NCI-H524 treated with DMSO at 0.1 percent for 48 hours (cell line): Measurements from ENCODE around the gene TMPRSS3.

ENCODE experiments used
- DNase-seq: peaks from one replicate; lab custom pipeline; 2025; lab: John Stamatoyannopoulos, UW

TMPRSS3 gene

DNA sequence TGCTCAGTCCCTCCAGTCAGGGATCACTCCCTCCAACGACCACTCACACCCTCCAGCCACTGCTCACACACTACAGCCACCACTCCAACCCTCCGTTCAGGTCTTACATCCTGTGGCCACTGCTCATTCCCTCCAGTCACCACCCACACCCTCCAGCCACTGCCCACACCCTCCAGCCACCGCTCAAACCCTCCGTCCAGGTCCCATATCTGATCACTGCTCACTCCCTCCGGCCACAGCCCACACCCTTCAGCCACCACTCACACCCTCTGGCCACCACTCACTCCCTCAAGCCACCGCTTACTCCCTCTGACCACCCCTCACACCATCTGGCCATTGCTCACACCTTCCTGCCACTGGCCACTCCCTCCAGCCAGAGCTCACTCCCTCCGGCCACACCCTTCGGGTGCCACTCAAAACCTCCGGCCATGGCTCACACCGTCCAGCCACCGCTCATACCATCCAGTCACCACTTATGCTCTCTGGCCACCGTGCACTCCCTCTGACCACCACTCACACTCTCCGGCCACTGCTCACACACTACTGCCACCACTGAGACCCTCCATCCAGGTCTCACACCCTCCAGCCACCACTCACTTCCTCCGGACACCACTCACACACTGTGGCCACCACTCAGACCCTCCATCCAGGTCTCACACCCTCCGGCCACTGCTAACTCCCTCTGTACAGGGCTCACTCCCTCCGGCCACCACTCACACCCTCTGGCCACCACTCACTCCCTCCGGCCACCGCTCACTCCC is 24.8 kb downstream of the TMPRSS3 start:
- no peak for DNase-seq

GRCh38 chr21:42369821-42370220 is 26.0 kb downstream of the TMPRSS3 start:
- DNase-seq, result no peak

GRCh38 chr21:42367367-42368165 is 28.3 kb downstream of the TMPRSS3 start:
- DNase-seq, result no peak

DNA sequence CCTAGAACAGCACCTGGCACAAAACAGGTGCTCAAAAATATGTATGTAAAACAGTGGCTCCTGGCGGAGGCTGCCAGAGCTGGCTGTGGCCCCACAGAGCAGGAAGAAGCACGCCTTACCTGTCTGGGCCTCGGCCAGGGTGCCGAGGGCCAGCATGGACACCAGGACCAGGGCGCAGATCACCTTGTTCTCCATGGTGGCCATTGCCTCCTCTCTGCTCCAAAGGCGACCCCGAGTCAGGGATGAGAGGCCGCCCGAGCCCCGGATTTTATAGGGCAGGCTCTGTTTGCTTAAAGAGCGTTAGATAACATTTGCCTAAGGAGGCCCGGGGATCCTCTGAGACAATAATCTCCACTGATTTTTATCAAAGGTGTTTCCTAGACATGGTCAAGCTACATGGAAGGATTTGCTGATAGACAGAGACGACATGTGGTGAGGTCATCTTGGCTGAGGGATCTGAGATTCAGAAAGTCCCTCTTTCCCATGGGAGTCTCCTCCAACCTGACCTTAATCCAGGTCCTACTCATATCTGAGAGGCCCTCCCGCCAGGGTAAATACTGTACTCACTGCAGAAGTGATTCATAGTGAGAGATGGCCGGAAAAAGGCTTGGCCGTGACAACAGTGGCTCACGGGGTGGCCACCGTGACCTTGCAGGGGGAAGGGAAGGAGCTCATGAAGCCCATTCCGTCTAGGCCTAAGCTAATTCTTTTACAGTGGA is 29.4 kb downstream of the TMPRSS3 start, which contains the start of gene TFF1:
TFF1 (minus strand) TSS at position 244 of the 719 bp plus-strand sequence; CDS start at position 204, 40 bp downstream.
- no peak for DNase-seq

DNA sequence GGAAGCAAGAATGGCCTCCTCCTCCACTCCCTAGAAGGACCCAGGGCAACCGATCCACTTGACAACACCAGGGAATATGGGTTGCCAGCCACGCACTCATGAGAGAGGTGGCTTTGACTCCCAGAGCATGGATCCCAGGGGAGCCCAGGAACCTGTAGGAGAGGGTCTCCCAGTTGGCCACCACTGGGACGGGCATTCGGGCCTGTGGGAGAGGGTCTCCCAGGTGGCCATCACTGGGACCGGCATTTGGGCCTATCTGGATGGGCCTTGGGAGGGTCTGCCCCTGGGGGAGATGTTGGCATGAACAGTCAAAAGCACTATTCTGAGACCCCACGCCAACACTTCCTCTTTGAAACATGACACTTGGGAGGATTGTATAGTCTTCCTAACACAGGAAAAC is 30.1 kb downstream of the TMPRSS3 start:
- no peak for DNase-seq

- no peak for DNase-seq
Measured at GRCh38 chr21:42364304-42364865, 31.5 kb downstream of the TMPRSS3 start.

DNA sequence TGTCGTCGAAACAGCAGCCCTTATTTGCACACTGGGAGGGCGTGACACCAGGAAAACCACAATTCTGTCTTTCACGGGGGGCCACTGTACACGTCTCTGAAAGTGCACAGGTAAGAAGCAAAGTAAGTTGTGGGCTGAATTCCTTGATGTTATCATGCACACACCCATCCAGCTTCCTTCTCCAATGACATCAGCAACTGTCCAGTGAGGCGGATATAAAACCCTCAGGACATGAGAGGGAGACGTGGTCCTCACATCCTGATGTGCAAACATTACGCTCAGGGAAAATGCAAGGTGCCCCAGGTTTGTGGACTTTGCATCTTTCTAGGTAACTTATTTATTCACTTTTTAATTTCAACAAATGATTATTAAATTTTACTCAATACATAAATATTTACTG is 32.5 kb downstream of the TMPRSS3 start:
- DNase-seq, result no peak

DNA sequence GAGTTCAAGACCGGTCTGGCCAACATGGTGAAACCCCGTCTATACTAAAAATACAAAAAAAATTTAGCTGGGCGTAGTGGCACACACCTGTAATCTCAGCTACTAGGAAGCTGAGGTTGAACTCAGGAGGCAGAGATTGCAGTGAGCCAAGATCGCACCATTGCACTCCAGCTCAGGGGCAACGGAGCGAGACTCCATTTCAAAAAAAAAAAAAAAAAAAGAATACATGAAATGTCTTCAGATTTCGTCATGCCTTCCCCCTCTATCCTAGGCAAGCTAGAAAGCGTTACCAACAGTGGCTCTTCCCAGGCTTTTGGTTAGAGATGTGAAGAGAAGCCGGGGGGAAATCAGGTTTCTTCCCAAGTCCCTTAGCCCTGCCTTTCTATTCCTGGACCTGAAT is 33.2 kb downstream of the TMPRSS3 start:
- DNase-seq, result no peak

DNA sequence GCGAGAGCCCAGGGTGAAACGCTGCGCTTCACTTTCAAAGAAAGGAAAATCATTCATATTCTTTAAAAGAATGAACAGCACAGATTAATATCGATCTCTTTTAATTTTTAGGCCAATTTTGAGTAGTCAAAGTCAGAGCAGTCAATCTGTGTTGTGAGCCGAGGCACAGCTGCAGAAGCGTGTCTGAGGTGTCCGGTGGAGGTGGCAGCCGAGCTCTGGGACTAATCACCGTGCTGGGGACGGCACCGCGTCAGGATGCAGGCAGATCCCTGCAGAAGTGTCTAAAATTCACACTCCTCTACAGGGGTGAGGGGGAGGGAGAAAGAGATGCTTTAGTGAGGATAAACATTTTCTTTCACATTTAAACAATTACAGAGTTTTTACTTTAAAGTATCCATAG is 33.7 kb downstream of the TMPRSS3 start:
- DNase-seq, result no peak

DNA sequence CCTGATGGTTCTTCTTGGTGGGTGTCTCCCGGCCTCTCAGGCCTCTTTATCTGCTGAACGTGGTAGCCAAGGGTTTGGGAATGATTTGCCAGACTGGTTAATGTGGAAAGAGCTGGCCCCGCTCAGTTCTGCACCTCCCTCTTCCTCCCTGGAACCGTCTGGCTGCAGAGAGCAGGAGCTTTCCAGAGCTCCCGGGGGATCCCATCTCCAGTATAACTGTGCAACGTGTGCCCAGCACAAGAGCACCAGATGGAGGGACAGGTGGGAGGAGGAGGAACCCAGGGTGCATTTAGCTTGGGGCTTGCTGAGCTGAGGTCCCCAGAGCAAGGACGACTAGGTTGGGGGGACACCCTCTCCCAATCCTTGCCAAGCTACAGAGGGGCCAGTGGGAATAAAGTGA is 34.6 kb downstream of the TMPRSS3 start:
- DNase-seq, result peak; percentile 88

DNA sequence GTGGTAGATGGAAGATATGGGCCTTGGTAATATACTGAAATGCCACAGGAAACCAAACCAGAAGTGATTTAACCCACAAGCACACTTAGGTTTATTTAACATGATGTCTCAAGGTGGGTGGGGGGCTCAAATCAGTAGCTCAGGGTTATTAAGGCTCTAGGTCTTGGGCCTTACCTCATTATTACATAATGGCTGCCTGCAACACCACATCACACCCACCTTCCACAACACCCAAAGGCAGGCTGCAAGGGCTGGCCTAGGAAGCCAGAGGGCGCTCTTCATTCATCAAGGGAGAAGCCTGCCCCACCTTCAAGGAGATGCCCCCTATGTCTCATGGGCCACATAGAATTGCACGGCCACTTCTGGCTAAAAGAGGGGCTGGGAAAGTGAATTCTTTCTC is 35.5 kb downstream of the TMPRSS3 start:
- DNase-seq, result no peak

- DNase-seq, result no peak
Measured at GRCh38 chr21:42358937-42359336, 36.9 kb downstream of the TMPRSS3 start.

- DNase-seq, result no peak
Measured at GRCh38 chr21:42358261-42358660, 37.6 kb downstream of the TMPRSS3 start.

DNA sequence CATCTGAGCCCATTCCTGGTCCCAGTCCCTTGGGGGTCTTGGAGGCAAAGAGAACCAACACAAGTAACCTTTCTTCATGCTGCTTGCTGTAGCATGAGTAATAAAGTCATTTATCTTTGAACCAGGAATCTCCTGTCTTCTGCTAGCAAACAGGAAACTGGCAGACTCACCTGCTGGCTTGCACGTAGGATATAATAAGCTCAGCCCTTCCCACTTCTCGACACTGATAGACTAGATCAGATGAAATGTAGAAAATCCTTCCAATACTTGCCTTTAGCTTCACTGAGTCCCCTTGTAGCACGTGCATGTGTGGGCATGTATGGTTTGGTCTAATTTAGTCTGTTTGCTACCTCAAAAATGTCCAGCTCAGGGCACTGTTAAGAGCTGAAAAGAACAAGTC is 38.5 kb downstream of the TMPRSS3 start:
- DNase-seq, result no peak

DNA sequence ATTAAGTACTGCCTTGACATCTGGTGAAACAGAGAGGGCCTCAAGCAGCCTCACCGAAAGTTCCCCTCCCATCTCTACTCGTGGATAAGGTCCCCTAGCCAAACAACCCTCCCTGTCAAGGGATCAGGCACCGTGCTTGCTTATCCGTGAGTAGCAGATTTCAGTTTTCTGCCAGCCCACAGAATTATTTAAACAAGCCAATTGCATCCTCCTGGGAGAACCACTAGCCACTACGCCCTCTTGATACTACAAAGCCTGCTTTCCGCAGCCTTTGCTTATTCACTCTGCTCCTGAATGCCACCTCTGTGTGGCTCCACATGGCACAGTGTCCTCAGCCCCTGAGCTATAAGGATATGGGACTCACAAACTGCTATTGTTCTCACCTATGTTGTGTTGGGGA is 39.2 kb downstream of the TMPRSS3 start:
- DNase-seq, result no peak

GRCh38 chr21:42356046-42356445 is 39.8 kb downstream of the TMPRSS3 start:
- no peak for DNase-seq

- DNase-seq, result no peak
Measured at GRCh38 chr21:42353623-42354022, 42.2 kb downstream of the TMPRSS3 start.

DNA sequence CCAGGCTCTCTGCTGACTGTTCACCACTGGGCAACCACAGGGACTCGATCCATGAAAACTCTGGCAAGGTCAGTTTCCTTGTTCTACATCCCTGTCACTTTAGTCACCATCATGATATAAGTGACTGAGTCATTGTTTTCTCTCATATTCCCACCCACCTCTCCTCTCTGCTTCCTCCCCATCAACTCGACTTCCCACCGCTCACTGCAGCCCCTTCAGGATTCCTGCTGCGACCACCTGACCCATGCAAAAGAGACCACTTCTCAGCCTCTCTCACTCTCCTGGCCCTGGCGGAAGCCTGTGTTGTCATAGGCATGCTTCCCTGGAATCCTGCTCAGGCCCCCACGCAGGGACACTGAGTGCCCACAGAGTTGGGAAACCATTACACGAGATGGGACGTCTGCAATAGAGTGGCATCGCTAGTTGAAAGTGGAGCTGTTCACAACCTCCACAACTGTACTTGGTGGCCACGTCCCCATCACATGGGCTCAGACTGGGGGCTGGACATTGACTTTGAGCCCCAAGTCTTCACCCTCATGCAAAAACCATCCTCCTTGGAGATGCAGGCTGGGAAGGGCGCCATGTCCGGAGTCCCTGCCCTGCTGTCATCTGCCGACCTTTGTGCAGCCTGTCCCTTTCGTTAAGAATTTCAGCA is 43.3 kb downstream of the TMPRSS3 start:
- DNase-seq, result no peak

DNA sequence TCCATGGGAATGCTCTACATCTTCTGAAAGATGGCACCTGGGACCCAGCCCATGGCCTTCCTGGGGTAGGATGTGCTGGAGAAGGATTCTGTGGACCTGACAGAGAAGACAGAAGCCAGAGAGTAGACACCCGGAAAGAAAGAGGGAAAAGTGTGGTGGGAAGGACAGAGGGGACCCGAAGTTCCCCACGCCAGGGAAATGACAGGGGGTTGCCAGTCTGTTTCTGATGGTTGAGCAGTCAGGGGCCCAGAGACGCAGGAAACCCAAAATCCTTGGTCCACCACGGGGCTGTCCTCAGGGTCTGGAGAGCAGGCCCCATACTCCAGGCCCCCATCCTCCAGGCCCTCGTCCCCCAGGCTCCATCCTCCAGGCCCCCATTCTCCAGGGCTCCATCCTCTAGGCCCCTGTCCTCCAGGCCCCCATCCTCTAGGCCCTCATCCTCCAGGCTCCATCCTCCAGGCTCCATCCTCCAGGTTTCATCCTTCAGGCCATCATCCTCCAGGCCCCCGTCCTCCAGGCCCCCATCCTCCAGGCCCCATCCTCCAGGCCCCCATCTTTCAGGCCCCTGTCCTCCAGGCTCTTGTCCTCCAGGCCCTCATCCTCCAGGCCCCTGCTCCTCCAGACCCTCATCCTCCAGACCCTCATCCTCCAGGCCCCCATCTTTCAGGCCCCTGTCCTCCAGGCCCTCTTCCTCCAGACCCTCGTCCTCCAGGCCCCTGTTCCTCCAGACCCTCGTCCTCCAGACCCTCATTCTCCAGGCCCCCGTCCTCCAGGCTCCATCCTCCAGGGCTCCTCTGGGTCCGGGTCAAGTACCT is 44.0 kb downstream of the TMPRSS3 start:
- DNase-seq, result no peak

DNA sequence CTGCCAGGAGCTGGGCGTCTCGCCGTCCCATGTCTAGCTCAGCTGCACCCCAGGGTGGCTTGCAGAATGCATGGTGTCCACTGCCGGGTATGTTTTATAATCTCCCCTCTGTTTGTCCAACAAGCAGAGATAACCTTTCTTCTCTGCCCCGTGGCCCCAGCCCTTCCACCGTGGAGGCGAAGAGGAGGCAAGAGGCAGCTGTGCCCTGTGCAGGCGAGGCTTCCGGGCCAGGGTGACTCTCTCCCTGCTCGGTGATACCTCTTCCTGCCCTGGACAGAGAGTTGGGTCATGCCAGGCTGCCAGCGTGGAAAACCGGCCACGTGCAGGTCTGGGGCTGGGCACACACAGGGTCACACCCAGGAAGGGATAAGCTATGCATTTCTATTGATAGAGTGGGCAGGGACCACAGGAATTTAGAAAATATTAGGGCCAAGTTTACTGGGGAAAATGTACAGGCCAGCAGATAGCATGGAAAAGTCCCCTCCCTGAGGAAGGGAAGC is 44.9 kb downstream of the TMPRSS3 start, which contains the start of gene TFF2:
TFF2 (minus strand) TSS at position 68 of the 500 bp plus-strand sequence; CDS start at position 31, 37 bp downstream.
- no peak for DNase-seq
